Left lobe of liver (tissue), 2 donors: ENCODE data around the gene NDUFV1. TPM values are rescaled to one million over a fixed set of nuclear protein-coding genes. Genes with fewer than 3 reads are reported as not detected.
"Not testable (repeated sequence)": the region's sequence is repeated elsewhere in the genome, so short reads cannot be mapped to it uniquely, and the experiment has no call there.

Source experiments
- ATAC-seq: fragments of 200-7000 bp; cut with Tn5 transposase; one replicate; pipeline ENCODE4 v1.9.1; 2020; ENCODE audit warnings: mild to moderate bottlenecking, moderate library complexity
- DNase-seq: peaks from one replicate; pipeline ENCODE4 v3.0.0-alpha.2; 2020; ENCODE audit warnings: low spot score
- total RNA-seq: library from RNA; stranded (reverse); gene quantifications from one replicate; pipeline ENCODE4 v1.2.1, GENCODE V29; 2021
- donor health status: DM: no; HTN: no; CAD: no; lungs with moderate emphysema.
- donor health status: DM: no; HTN: yes; CAD: no.

Gene NDUFV1
- total RNA-seq, 1 donor from 2014 or later: 192 TPM

DNA sequence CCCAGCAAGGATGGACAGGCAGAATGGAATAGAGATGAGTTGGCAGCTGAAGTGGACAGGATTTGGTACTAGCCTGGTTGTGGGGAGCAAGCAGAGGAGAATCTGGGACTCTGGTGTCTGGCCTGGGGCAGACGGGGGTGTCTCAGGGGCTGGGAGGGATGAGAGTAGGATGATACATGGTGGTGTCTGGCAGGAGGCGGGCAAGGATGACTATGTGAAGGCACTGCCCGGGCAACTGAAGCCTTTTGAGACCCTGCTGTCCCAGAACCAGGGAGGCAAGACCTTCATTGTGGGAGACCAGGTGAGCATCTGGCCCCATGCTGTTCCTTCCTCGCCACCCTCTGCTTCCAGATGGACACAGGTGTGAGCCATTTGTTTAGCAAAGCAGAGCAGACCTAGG is 20.8 kb upstream of the NDUFV1 start:
- ATAC-seq (no peak), DNase-seq (no peak)

DNA sequence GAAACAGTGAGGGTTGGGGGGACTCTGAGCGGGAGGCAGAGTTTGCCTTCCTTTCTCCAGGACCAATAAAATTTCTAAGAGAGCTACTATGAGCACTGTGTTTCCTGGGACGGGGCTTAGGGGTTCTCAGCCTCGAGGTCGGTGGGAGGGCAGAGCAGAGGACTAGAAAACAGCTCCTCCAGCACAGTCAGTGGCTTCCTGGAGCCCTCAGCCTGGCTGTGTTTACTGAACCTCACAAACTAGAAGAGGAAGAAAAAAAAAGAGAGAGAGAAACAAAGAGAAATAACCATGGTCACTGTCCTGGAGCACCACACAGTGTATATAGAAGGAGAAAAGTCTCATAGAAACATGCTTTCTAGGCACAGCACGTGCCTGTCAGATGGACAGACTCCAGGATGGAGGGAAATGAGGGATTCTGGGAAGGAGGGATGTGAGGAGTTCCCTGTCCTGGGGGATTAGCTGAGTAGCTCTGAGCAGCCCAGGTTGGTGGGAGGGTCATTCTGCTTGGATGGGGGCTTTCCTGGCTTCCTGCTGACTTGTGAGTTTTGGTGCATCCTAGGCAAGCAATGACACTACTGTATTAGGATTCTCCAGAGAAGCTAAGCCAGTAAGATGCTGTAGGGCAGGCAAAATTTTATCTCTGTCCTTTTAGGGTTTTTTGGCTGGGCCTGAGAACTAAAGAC is 20.0 kb upstream of the NDUFV1 start:
- ATAC-seq (no peak), DNase-seq (no peak)

DNA sequence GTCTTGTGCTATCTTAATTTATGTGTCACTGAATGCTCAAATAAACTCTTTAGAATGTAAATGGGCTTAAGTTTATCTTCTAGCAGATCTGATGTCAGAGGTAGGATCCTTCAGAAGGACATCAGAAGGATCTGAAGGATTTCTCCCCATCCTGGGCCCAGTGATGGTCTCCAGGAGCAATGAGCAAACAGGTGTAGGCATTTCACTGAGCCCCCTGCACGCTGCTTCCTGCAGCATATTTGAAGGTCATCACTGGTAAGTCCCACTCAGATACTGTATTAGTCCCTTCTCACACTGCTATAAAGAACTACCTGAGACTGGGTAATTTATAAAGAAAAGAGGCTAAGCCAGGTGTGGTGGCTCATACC is 18.6 kb upstream of the NDUFV1 start:
- DNase-seq (no peak), ATAC-seq (no peak)

DNA sequence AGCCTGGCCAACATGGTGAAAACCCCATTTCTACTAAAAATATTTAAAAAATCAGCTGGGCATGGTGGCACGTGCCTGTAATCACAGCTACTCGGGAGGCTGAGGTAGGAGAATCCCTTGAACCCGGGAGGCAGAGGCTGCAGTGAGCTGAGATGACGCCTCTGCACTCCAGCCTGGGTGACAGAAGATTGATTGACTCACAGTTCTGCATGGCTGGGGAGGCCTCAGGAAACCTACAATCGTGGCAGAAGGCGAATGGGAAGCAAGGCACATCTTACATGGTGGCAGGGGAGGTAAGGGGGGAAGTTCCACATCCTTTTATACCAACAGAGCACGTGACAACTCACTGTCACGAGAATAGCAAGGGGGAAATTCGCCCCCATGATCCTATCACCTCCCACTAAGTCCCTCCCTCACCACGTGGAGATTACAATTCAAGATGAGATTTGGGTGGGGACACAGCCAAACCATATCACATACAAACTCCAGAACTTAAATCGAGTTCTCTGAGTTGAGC is 17.8 kb upstream of the NDUFV1 start:
- not testable (repeated sequence) for ATAC-seq, DNase-seq

DNA sequence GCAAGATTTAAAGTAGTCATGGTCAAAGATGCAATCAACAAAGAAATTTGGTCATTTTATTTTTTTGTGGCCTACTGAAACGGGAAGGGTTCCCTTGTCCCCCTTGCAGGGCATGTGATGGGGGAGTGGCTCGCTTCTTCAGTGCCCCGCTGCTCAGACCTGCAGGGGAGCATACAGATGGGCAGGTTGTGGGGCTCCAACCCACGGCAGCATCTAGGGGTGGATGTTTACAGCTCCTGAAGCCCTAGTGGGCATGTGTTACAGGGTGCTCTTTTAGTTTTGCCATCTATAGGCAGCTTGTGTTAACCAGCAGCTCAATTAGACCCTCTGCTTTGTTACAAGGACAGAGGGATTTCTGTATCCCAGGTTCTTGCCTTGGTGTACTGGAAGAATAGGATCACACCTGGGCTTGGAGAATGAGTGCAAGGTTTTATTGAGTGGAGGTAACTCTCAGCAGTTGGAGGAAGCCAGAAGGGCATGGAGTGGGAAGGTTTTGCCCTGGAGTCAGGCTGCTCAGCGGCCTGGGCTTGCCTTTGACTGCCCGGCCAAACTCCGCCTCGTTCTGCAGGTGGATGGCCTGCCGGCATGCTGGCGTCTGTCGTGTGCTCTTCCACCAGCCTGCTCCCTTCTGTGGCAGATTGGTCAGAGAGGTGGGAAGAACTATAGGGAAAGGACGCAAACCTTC is 13.7 kb upstream of the NDUFV1 start:
- ATAC-seq (no peak), DNase-seq (no peak)

DNA sequence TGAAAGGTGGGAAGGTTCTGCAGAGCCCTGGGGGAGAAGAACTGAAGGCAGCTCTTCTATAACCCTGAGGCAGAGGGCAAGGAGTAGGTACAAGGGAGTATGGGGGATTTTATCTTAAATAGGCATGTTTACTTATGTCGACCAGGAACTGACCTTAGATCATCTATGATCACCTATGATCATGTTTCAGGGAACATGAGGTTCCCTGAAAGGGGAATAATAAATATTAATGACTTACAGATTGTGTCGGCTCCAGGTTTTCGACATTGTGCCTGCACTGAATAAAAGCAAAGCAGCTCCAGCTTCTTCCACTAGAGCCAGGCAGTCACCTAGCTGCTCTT is 13.2 kb upstream of the NDUFV1 start:
- DNase-seq: no peak
- ATAC-seq: no peak

DNA sequence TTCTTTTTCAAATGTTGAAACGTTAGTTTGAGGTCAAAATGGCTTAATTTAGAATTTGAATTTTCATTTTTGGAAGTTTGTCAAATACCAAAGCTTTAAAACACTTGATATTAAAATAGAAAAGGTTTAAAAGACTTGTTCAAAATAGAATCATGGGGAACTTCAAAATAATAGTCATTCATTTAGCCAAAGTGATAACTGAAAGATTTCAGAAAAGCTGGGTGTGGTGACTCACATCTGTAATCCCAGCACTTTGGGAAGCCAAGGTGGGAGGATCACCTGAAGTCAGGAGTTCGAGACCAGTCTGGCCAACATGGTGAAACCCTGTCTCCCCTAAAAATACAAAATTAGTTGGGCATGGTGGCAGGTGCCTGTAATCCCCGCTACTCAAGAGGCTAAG is 12.3 kb upstream of the NDUFV1 start:
- DNase-seq: no peak
- no peak for ATAC-seq

DNA sequence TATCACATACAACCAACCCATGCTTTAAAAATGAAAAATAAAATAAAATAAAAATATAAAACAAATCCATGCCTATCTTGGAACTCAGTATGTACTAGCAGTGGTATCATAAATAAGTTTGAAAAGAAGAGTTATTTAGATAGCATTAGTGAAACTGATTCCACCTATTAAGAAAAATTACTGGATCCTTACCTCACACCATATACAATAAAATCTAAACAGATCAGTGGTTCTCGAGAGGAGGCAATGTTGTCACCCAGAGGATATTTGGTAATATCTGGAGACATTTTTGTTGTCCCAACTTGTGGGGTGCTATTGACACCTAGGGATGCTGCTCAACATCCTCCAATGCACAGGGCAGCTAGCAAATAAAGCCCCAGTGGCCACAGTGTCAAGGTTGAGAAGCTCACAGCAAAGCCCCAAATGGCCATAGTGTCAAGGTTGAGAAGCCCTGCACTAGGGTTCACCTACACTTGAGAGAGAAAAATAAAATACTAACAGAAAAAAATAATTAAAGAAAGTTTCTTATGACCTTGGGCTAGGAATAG is 9.9 kb upstream of the NDUFV1 start:
- no peak for ATAC-seq
- no peak for DNase-seq

DNA sequence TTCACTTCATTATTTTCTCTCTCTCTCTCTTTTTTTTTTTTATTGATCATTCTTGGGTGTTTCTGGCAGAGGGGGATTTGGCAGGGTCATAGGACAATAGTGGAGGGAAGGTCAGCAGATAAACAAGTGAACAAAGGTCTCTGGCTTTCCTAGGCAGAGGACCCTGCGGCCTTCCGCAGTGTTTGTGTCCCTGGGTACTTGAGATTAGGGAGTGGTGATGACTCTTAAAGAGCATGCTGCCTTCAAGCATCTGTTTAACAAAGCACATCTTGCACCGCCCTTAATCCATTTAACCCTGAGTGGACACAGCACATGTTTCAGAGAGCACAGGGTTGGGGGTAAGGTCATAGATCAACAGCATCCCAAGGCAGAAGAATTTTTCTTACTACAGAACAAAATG is 9.3 kb upstream of the NDUFV1 start:
- DNase-seq, ATAC-seq: not testable (repeated sequence)

DNA sequence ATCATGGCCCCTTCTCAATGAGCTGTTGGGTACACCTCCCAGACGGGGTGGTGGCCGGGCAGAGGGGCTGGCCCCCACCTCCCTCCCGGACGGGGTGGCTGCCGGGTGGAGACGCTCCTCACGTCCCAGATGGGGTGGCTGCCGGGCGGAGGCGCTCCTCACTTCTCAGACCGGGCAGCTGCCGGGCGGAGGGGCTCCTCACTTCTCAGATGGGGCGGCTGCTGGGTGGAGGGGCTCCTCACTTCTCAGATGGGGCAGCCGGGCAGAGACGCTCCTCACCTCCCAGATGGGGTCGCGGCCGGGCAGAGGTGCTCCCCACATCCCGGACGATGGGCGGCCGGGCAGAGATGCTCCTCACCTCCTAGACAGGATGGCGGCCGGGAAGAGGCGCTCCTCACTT is 8.8 kb upstream of the NDUFV1 start:
- not testable (repeated sequence) for DNase-seq, ATAC-seq

DNA sequence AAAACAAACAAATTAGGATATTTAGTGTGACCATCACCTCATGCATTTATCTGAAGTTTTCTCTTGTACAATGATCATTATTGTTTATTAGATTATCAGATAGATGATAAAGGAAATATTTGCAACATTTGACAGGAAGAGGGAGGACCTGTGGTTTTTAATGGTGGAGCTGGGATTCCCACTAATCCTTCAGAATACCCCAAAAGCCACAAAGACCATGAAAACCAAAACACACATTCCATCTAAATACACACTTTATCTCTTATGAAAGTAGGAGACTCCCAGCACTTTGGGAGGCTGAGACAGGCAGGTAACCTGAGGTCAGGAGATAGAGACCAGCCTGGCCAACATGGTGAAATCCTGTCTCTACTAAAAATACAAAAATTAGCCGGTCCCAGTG is 7.6 kb upstream of the NDUFV1 start:
- no peak for DNase-seq

DNA sequence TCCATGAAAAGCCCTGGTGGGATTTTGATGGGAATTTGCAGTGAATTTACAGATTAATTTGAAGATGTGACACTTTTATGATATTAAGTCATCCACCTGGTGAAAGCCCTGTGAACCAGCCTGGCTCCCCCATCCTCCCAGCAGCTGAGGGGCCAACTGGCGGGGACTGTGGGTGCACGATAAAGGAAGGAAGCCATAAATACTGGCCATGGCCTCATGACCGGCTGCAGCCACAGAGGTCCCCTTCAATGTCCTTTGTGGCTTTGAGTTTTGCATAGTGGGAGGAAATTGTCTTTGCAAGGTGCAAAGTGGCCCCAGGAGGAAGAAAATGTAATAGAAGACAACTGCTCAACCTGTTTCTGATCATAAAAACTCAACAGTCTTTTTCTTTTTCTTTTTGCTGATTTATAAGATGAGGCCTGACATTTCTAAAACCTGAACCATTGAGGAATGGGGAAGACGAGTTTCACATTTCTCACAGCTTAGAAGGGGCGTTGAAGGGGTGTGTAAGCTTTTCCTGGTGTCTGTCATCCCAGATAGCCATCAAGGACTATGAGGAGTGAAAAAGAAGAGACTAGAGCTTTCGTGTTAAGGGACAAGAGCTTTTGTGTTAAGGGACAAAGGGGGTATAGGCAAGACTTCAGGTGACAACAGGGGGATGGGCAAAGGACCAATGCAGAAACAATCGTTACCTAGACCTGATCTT is 6.3 kb upstream of the NDUFV1 start:
- ATAC-seq (no peak), DNase-seq (no peak)

More for the DNA sequence above, 7.6 kb upstream of the NDUFV1 start:
- ATAC-seq: no peak

DNA sequence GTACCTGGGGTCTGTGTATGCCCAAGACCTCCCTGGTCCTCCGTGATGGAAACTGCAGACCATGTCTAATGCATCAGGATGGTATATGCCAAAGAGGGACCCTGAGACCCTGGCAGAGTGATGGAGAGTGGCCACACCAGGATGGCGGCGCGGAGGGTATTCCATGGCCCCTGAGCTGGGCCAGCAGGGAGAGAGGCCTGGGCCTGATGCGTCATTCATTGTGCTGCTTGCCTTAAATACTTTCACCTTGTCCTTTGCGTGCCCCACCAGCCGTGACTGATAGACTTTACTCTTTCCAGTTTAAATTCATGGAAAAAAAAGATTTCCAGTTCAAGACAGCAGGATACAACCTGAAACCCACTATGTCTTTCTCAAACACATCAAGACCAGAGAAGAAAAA is 5.6 kb upstream of the NDUFV1 start:
- no peak for ATAC-seq
- DNase-seq: no peak

DNA sequence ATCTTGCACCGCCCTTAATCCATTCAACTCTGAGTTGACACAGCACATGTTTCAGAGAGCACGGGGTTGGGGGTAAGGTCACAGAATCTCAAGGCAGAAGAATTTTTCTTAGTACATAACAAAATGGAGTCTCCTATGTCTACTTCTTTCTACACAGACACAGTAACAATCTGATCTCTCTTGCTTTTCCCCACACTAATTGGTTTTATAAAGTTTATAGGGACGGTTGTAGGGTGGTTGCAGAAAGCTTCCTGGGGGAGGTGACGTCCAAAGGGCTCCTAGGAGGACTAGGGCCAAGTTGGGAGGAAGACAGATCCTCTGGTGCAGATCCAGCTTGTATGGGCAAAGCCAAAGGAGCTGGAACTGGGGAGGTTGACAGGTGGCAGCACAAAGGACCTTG is 2.6 kb upstream of the NDUFV1 start:
- DNase-seq, ATAC-seq: not testable (repeated sequence)

DNA sequence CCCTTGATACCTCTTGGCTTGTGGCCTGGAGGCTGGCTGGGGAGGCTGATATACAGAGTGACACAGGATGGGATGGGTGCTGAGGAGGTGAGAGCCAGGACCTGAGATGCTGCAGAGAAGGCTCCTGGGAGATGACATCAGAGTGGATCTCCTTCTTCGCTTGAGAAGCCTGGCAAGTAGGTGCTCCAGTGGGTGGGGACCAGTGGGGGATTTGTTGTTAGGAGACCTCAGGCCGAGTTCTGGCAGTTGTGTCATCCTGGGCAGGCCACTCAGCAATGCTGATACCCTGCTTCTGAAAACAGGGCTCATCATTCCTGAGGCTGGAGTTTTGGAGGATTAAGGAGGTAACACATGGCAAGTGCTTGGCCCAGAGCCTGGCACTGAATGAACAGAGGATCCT is 1.9 kb upstream of the NDUFV1 start:
- no peak for ATAC-seq
- DNase-seq: no peak

DNA sequence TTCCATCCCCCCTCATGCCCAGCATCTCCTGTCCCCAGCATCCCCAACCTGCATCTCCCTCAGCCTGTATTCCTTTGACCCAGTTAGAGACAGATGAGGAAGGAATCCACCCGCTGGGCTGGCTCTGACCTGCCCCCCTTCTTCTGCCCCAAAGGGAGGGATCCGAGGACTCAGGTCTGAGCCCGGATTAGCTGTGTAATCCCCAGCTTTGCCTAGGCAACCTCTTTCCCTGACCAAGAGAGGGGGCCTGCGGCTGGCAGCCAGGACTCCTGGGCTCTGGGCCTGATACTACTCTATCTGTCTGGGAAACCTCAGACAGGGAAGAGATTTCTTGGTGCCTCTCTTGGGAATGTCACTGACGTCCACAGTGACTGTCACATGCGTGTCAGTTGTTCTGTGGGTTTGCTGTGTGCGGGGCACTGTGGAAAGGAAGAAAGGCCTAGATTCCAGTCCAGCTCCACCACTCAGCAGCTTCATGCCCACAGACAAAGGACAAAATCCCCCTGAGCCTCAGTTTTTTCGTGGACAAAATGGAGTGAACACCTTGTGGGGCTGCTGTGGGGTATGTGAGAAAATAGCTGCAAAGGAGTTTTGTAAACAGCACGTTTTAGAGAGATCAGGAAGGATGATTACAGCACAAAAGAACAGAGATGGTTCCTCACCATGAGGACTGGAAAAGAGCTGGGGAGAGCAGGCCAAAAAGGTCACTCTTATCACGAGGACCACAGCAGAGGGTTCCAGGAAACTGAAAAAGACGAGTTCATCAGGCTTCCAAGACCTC is 1.3 kb upstream of the NDUFV1 start:
- DNase-seq (no peak), ATAC-seq (no peak)

DNA sequence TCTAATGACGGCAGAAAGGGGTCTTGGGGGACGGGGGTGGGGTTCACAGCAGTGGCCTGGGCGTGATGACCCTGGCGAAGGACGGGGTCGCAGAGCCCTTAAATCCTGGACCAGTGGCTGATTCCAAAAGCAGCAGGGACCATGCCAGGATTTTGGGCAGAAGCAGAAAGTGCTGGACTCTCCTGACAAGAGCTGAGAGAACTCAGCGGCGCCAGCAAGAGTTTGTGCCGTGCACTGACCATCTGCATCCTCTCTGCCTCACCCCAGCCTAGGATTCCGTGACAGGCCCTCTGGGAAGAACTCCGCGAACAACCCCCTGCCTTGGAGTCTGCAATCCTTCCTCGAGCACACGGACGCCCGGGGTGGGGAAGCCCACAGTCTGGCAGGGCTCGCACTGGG is 644 bp upstream of the NDUFV1 start:
- ATAC-seq (no peak), DNase-seq (no peak)

DNA sequence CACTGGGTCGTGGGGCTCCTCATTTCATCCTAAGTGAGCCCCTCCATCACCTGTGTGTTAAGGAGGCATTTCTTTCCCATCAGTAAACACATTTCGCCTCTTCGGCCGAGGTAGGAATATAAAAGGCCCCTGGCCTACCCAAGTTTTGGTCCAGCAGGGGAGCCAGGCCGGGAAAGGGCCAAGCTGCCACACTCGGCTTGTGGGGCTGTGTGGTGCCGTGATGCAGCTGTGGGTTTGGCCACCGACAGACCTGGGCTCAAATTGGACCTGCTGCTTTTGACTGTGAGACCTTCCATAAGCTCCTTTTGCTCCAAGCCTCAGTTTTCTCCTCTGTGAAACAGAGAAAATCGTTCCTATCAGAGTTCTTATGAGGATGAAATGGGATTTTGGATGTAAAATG is 771 bp downstream of the NDUFV1 start:
- no peak for DNase-seq
- no peak for ATAC-seq

DNA sequence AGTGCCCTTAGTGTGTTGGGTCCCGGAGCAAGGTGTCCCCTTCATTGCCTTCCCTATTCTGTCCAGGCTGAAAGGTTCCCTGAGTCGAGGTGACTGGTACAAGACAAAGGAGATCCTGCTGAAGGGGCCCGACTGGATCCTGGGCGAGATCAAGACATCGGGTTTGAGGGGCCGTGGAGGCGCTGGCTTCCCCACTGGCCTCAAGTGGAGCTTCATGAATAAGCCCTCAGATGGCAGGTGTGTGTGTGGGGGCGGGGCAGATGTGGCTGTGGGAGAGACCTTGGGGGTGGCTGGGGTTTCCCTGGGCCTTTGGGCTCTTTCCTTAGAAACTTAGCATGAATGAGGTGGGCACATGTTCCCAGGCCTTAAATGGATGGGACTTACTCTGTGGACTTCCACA is 1.8 kb downstream of the NDUFV1 start:
- ATAC-seq: no peak

DNA sequence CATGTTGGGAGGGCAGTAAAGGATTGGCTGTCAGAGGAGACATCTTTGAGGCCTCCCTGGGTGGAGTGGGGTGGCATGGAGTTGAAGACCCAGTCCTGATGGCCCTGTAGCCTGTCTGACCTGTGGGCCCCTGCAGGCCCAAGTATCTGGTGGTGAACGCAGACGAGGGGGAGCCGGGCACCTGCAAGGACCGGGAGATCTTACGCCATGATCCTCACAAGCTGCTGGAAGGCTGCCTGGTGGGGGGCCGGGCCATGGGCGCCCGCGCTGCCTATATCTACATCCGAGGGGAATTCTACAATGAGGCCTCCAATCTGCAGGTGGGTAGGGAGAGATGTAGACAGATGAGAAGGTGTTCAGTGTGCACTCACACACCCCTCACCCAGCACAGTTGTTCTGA is 2.6 kb downstream of the NDUFV1 start:
- ATAC-seq (no peak), DNase-seq (no peak)

More for the DNA sequence above, 1.8 kb downstream of the NDUFV1 start:
- no peak for DNase-seq

DNA sequence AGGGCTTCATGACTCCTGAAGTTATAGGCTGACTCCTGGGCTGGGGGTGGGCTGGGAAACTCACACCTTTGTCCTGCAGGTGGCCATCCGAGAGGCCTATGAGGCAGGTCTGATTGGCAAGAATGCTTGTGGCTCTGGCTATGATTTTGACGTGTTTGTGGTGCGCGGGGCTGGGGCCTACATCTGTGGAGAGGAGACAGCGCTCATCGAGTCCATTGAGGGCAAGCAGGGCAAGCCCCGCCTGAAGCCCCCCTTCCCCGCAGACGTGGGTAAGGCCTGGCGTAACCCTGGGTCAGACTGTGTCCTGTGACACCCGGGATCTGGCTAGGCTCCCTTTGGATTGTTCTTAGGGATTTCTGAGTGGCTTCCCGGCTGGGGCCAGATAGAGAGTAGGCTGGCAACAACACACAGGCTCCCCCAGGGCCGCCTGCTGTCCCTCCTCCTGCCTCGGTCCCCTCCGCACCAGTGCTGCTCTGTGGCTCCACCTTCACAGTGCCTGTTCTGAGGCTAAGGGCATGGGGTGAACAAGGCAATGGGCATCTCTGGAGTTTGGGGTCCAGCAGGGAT is 3.6 kb downstream of the NDUFV1 start:
- DNase-seq: no peak

More for the DNA sequence above, 3.6 kb downstream of the NDUFV1 start:
- no peak for ATAC-seq
